Lower lobe of right lung (tissue), 2 donors: ENCODE data around the gene CEP170B. TPM values are rescaled to one million over a fixed set of nuclear protein-coding genes. Genes with fewer than 3 reads are reported as not detected.

Source experiments
- ATAC-seq, 2 donors: fragments of 200-7000 bp; cut with Tn5 transposase; one replicate each; pipeline ENCODE4 v1.9.1; 2020 to 2022; ENCODE audit warnings: mild to moderate bottlenecking in 2 of 2, moderate library complexity in 2 of 2
- DNase-seq: peaks from one replicate; pipeline ENCODE4 v3.0.0-alpha.2; 2020
- H3K27ac ChIP-seq: fragments of 200-600 bp; one replicate; pipeline ENCODE4 v1.8.0; 2022
- H3K27me3 ChIP-seq: fragments of 200-600 bp; one replicate; pipeline ENCODE4 v1.8.0; 2022; ENCODE audit warnings: low read depth
- H3K36me3 ChIP-seq: fragments of 200-600 bp; one replicate; pipeline ENCODE4 v1.8.0; 2022; ENCODE audit warnings: mild to moderate bottlenecking
- H3K4me1 ChIP-seq: fragments of 200-600 bp; one replicate; pipeline ENCODE4 v1.8.0; 2022
- H3K4me3 ChIP-seq: fragments of 200-600 bp; one replicate; pipeline ENCODE4 v1.8.0; 2022; ENCODE audit warnings: mild to moderate bottlenecking
- H3K9me3 ChIP-seq: fragments of 200-600 bp; one replicate; pipeline ENCODE4 v1.8.0; 2022
- CTCF ChIP-seq: fragments of 200-600 bp; IDR thresholded peaks from one replicate; pipeline ENCODE4 v1.8.0; 2022; ENCODE audit warnings: antibody characterized with exemption, mild to moderate bottlenecking
- intact Hi-C: fragments of 100-400 bp; cut with DNase I; formaldehyde crosslinking; loops from one replicate; pipeline ENCODE4 v1.11.0; 2022
- total RNA-seq: library from RNA; stranded (reverse); fragmentation: NEBNext Ultra II Directional; extraction: Animal tissue kit (Norgen Biotek cat#: 25700); gene quantifications from one replicate; pipeline ENCODE4 v1.2.1, GENCODE V29; 2021
- donor health status: DM: no; HTN: yes; CAD: no; lungs with severe emphysema.

CEP170B gene
- total RNA-seq, 1 donor from 2014 or later, result 24.7 TPM

GRCh38 chr14:104871656-104872468 lies 6.8 kb downstream of the CEP170B start:
- TF ChIP-seq CTCF, result no peak
- intact Hi-C loops, result no loop called here
- H3K27me3 ChIP-seq, result no peaks in the 10 kb centered on the region
- H3K27ac ChIP-seq, result no peak overlapping the region
- H3K4me3 ChIP-seq, result no peak overlapping the region
- ATAC-seq (no peak), DNase-seq (peak; percentile 40)
- peaks cover 13% of the 10 kb centered on the region for H3K4me1 ChIP-seq
- no peaks in the 10 kb centered on the region for H3K9me3 ChIP-seq
- H3K36me3 ChIP-seq, result no peaks in the 10 kb centered on the region

GRCh38 chr14:104872469-104873341 lies 7.6 kb downstream of the CEP170B start:
- no peaks in the 10 kb centered on the region for H3K36me3 ChIP-seq
- ATAC-seq (peak in 1 of 2 donors; percentile 40), DNase-seq (peak; percentile 63)
- no peak for TF ChIP-seq CTCF
- H3K4me3 ChIP-seq, result no peak overlapping the region
- peaks cover 6% of the 10 kb centered on the region for H3K4me1 ChIP-seq
- no peaks in the 10 kb centered on the region for H3K9me3 ChIP-seq
- intact Hi-C loops, result no loop called here
- no peak overlapping the region for H3K27ac ChIP-seq
- H3K27me3 ChIP-seq, result no peaks in the 10 kb centered on the region

DNA sequence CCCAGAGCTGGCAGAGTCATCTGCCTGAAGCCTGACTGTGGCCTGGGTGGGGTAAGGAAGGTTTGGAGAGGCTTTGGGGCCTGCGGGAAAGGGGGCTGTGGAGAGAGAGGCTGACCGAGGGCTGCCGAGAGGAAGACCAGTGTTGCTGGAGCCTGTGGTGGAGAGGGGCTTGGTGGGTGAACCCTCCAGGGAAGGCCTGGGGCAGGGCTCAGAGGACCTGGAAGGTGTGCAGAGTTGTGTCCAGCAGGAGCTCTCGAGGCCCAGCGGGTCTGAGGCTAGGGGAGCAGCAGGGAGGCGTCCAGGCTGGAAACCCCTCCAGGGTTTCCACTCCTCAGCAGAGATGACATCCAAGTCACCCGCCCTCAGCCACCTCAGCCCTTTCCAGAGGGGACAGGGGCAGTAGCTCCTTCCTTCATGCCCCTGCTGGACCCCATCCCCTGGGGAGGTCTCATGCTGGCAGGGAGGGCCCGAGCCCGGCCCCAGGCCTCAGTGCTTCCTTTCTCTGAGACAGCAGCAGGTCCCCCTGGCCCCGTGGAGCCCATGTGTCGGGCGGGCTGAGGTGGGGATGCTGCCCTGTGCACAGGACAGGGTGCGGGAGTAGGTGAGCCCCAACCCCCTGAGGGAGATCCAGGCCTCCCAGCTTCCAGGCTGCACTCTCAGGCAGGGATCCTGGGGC lies 8.4 kb downstream of the CEP170B start:
- Histone ChIP-seq H3K4me3 (no peak overlapping the region), H3K27me3 (no peaks in the 10 kb centered on the region), H3K4me1 (peaks cover 6% of the 10 kb centered on the region), H3K36me3 (peaks cover 7% of the 10 kb centered on the region), H3K9me3 (no peaks in the 10 kb centered on the region), H3K27ac (no peak overlapping the region)
- DNase-seq, result no peak
- intact Hi-C loops, result no loop called here
- ATAC-seq, result no peak
- no peak for TF ChIP-seq CTCF

DNA sequence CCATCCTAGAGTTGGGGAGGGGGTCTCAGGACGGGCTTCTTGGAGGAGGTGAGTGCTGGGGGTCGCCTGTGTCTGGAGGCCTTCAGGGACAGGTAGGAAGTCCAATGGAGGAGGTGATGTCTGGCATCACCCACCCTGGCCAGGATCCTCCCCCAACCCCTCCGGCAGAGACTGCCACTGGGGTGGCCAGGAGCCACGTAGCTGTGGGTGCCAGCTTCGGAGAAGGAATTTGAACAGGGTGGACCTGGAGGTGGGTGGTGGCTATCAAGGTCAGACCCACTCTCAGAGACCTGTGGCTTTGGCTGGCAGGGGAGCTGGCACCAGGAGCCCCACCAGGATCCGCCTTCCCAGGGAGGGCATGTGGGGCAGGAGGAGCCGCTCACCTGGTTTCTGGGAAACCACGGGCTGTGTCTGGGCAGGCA lies 9.1 kb downstream of the CEP170B start:
- Histone ChIP-seq H3K4me1 (peaks cover 6% of the 10 kb centered on the region), H3K36me3 (peaks cover 13% of the 10 kb centered on the region), H3K4me3 (no peak overlapping the region), H3K27ac (no peak overlapping the region), H3K9me3 (no peaks in the 10 kb centered on the region), H3K27me3 (no peaks in the 10 kb centered on the region)
- ATAC-seq, result no peak
- intact Hi-C loops, result no loop called here
- TF ChIP-seq CTCF, result no peak
- no peak for DNase-seq
